ENCODE measurements around the gene ADAMTS10. TPM values are rescaled to one million over a fixed set of nuclear protein-coding genes. Genes with fewer than 3 reads are reported as not detected.
A peak's percentile ranks its signal among the peaks of the same experiment; 100 is the strongest.

Gene ADAMTS10
- total and polyA plus RNA-seq, 2 of the 8 experiments (the other 6 are each of a cell fraction or from before 2014, with no cell fraction given): 6.9 to 17.4 TPM

- peak within 1 kb of the TSS; percentile 85; the same call in 1 of the 2 replicates for H2BK12ac ChIP-seq (ENCODE audit: low read depth, low read length)
- H3K14ac ChIP-seq (ENCODE audit: insufficient read length): no peak within 1 kb of the TSS
- H3K36me3 ChIP-seq (ENCODE audit: control insufficient read depth in 2 of 4, insufficient read depth in 4 of 4, low read length in 3 of 4): no peaks in the 10 kb centered on the region
- no peak within 1 kb of the TSS for H3K27ac ChIP-seq (ENCODE audit: low read depth, low read length)
- H4K91ac ChIP-seq (replicated peaks; ENCODE audit: insufficient read length, low read length): peak within 1 kb of the TSS; percentile 20
- H2BK5ac ChIP-seq (ENCODE audit: low read depth, low read length): peak within 1 kb of the TSS; percentile 55; the same call in 1 of the 2 replicates
- no peak within 1 kb of the TSS for H4K5ac ChIP-seq (ENCODE audit: insufficient read length, low read depth, low read length)
- TF ChIP-seq, protein P1, sequence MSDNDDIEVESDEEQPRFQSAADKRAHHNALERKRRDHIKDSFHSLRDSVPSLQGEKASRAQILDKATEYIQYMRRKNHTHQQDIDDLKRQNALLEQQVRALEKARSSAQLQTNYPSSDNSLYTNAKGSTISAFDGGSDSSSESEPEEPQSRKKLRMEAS (IDR thresholded peaks at IDR 0.05): no peak
- TF ChIP-seq, protein P2, sequence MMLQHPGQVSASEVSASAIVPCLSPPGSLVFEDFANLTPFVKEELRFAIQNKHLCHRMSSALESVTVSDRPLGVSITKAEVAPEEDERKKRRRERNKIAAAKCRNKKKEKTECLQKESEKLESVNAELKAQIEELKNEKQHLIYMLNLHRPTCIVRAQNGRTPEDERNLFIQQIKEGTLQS (IDR thresholded peaks at IDR 0.05; ENCODE audit: insufficient read depth, low read depth, low read length): no peak
- TF ChIP-seq KDM1A (IDR thresholded peaks at IDR 0.05; ENCODE audit: borderline replicate concordance, low read length) (no peak), RFX5 (IDR thresholded peaks at IDR 0.05; ENCODE audit: borderline replicate concordance, low read depth, low read length) (no peak), SP2 (IDR thresholded peaks at IDR 0.05; ENCODE audit: low read length) (no peak), SRF (IDR thresholded peaks at IDR 0.05; ENCODE audit: low read depth, low read length) (no peak), TAF7 (optimal IDR thresholded peaks at IDR 0.05; ENCODE audit: borderline replicate concordance, low read depth, low read length) (no peak), TCF12 (IDR thresholded peaks at IDR 0.05; ENCODE audit: low read depth, low read length) (no peak), MAFK (IDR thresholded peaks at IDR 0.05; ENCODE audit: low read depth, low read length) (no peak), KDM5A (IDR thresholded peaks at IDR 0.05; ENCODE audit: low read length) (no peak), RBBP5 (IDR thresholded peaks at IDR 0.05; ENCODE audit: borderline replicate concordance, low read depth, low read length) (no peak), BACH1 (IDR thresholded peaks at IDR 0.05; ENCODE audit: low read length) (no peak)
- no peak within 1 kb of the TSS for H3K4me3 ChIP-seq (ENCODE audit: extremely low read depth in 1 of 4, insufficient read depth in 2 of 4, low read depth in 3 of 4, low read length in 4 of 4)
- H3K79me1 ChIP-seq (ENCODE audit: low read depth, low read length): no peaks in the 10 kb centered on the region; the same call in 1 of the 2 replicates
- FAIRE-seq (no peak), DNase-seq (ENCODE audit: low read depth in 1 of 2, low spot score in 2 of 2) (no peak)
- H3K4me1 ChIP-seq (replicated peaks in 1 of 4; ENCODE audit: control insufficient read depth in 3 of 4, insufficient read depth in 4 of 4, low read length in 3 of 4): peaks cover 0 to 12% (median 2%) of the 10 kb centered on the region in 4 experiments; a peak in 3 of 7 replicates
- WGBS, 2 experiments (ENCODE audit: extremely low coverage in 1 of 2, insufficient coverage in 1 of 2, insufficient read length in 1 of 2, insufficient replicate concordance in 2 of 2, low coverage in 1 of 2, low lambda C conversion rate in 2 of 2, missing lambda C conversion rate in 1 of 2): 86% methylated on average over 7 of the region's 7 CpGs; no CpG with 5 or more reads in 1 of the 2 experiments
- H3K23me2 ChIP-seq (ENCODE audit: low read depth, low read length): peaks cover 5% of the 10 kb centered on the region; the same call in 1 of the 2 replicates
- H3K4me2 ChIP-seq (ENCODE audit: insufficient read depth in 1 of 2, low read depth in 2 of 2, low read length in 2 of 2): no peak within 1 kb of the TSS; a peak in 1 of 4 replicates
- H3K79me2 ChIP-seq (ENCODE audit: control insufficient read depth in 1 of 2, insufficient read depth in 2 of 2, low read length in 2 of 2): no peaks in the 10 kb centered on the region
- H2AK5ac ChIP-seq (ENCODE audit: low read depth, low read length): 0 out of 2 replicates have a peak within 1 kb of the TSS, but pooled peaks have one; percentile 2
- no peak within 1 kb of the TSS for H4K8ac ChIP-seq (ENCODE audit: extremely low read depth, insufficient read depth, low read length)
- H3K23ac ChIP-seq (ENCODE audit: insufficient read length): no peak within 1 kb of the TSS
- H4K20me1 ChIP-seq (replicated peaks in 1 of 2; ENCODE audit: control insufficient read depth in 1 of 2, insufficient read depth in 2 of 2, low read length in 2 of 2): no peaks in the 10 kb centered on the region
- H2AFZ ChIP-seq (ENCODE audit: low read length): no peak within 1 kb of the TSS
- peak within 1 kb of the TSS; percentile 64; the same call in 1 of the 2 replicates for H2BK20ac ChIP-seq (ENCODE audit: low read length)
- H2BK15ac ChIP-seq (ENCODE audit: low read length): peak within 1 kb of the TSS; percentile 73; the same call in 1 of the 2 replicates
- no peaks in the 10 kb centered on the region for H3K27me3 ChIP-seq (replicated peaks in 1 of 4; ENCODE audit: control insufficient read depth in 3 of 4, extremely low read depth in 1 of 4, insufficient read depth in 3 of 4, low read length in 3 of 4)
- H3K56ac ChIP-seq (replicated peaks; ENCODE audit: insufficient read length, low read depth, low read length): no peak within 1 kb of the TSS
- H3K18ac ChIP-seq (ENCODE audit: extremely low read depth, low read length): peak within 1 kb of the TSS; percentile 9
- no peak within 1 kb of the TSS for H3K9ac ChIP-seq (replicated peaks in 1 of 4; ENCODE audit: extremely low read depth in 1 of 4, low read depth in 3 of 4, low read length in 3 of 4)
- ChIA-PET CTCF (ENCODE audit: partially characterized antibody) (interaction anchor here (0.5 to 6.8 kb wide), 19 partner anchors 11 to 224 kb away, joined by 3 to 68 read pairs (median 11); no protein-coding TSS in a partner anchor), POLR2A (ENCODE audit: partially characterized antibody) (interaction anchor here (1.0 to 2.7 kb wide), 5 partner anchors 10 to 256 kb away, joined by 3 to 13 read pairs (median 4); partner anchors contain the start of genes NDUFA7 and RPS28)
- H2BK120ac ChIP-seq (replicated peaks; ENCODE audit: low read depth, low read length): no peak within 1 kb of the TSS
- peak within 1 kb of the TSS; percentile 15 for H3K4ac ChIP-seq (replicated peaks; ENCODE audit: insufficient read length, low read depth, low read length)
- no peaks in the 10 kb centered on the region for H3K9me3 ChIP-seq (ENCODE audit: insufficient read depth in 2 of 2, low read depth in 1 of 2, low read length in 1 of 2)
These were observed 33.3 kb downstream of the ADAMTS10 start, which contains the start of gene MYO1F for GRCh38 chr19:8577247-8577646. Gene MYO1F, minus strand, starts transcription at chr19:8577442. Its CDS starts 133 bp downstream, at chr19:8577309.
